ENCODE results near the gene DYRK1B. TPM values are rescaled to one million over a fixed set of nuclear protein-coding genes. Genes with fewer than 3 reads are reported as not detected.

Gene DYRK1B
- total RNA-seq, 1 donor from 2014 or later, result 90.7 TPM

DNA sequence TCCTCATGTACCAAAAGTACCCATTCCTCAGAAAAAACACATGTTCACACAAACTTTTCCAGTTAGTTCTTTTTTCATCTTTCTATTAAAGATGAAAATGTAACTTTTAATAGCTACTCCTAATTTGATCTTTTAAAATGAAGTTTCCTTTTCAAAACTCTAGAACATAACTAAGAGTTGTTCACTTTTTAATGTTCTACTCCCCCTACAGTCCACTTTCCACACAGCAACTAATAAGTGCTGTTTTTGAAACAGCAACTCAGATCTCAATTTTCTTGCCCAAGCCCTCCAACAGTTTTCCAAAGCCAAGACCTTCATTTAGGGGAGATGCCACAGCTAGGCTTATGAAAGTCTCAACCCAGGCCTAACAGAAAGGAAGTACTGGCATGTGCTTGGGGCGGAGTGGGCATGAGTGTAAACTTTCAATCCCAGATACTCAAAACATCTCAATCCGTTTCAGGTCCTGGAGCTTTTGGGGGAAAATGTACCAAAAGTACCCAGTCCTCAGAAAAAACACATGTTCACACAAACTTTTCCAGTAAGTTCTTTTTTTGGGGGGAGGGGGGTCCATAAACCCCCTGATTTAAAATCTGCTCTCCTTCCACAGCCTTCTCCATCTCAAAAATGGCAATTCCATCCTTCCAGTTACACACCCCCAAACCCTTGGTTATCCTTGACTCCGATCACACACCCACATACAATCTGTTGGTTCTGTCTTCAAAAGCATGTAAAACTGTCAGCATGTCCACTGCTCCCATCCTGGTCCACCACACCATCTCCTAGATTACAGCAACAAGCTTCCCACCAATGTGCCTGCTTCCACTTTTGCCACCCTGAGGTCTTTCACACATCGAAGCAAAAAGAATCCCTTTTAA, 10.2 kb upstream of the DYRK1B start:
- H3K4me3 Mint-ChIP-seq (ENCODE audit: low read depth), result peak overlapping the region; percentile 92
- H3K36me3 Mint-ChIP-seq (ENCODE audit: insufficient read depth), result peaks cover 5% of the 10 kb centered on the region
- no peaks in the 10 kb centered on the region for H3K9me3 Mint-ChIP-seq (ENCODE audit: low read depth)
- H3K27ac Mint-ChIP-seq, result no peak overlapping the region
- no peak for DNase-seq (ENCODE audit: low spot score, unreplicated experiment)
- H3K27me3 Mint-ChIP-seq, result peaks cover 1% of the 10 kb centered on the region
- TF ChIP-seq, protein P1, sequence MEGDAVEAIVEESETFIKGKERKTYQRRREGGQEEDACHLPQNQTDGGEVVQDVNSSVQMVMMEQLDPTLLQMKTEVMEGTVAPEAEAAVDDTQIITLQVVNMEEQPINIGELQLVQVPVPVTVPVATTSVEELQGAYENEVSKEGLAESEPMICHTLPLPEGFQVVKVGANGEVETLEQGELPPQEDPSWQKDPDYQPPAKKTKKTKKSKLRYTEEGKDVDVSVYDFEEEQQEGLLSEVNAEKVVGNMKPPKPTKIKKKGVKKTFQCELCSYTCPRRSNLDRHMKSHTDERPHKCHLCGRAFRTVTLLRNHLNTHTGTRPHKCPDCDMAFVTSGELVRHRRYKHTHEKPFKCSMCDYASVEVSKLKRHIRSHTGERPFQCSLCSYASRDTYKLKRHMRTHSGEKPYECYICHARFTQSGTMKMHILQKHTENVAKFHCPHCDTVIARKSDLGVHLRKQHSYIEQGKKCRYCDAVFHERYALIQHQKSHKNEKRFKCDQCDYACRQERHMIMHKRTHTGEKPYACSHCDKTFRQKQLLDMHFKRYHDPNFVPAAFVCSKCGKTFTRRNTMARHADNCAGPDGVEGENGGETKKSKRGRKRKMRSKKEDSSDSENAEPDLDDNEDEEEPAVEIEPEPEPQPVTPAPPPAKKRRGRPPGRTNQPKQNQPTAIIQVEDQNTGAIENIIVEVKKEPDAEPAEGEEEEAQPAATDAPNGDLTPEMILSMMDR (IDR thresholded peaks at IDR 0.05; ENCODE audit: unreplicated experiment), result peak; percentile 72
- peaks cover 33% of the 10 kb centered on the region for H3K4me1 Mint-ChIP-seq (ENCODE audit: low read depth)

DNA sequence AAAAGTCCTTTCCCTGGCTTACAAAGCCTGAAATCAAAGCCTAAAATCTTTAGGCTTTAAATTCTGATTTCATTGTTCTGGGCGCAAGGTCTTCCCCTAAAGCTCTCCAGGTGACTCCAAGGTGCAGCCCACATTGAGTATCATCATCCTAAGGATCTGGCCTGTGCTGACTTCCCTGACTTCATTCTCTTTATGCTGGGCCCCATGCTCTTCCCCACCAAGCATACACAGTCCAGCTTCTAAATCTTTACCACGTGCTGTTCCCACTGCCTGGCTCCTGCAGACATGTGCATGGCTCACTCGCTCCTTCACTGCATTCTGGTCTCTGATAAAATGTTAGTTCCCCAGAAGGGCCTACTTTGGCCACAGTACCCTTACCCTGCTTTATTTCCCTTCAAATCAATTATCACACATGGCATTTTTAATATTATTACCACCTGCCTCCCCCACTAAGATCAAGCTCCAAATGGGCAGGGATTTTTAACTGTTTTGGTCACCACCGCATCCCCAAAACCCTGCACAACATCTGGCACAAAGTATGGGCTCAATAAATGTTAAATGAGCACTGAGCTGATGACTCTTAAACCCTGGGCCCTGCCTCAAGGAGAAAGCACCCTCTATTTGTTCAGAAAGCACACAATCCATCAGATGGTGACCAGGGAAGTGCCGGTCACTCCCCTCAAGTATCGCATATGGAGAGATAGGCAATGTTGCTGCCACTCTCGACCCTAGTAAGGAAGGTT, 8.9 kb upstream of the DYRK1B start:
- Mint-ChIP-seq H3K27ac (no peak overlapping the region), H3K4me3 (ENCODE audit: low read depth) (no peak overlapping the region), H3K27me3 (no peaks in the 10 kb centered on the region), H3K4me1 (ENCODE audit: low read depth) (peaks cover 33% of the 10 kb centered on the region), H3K9me3 (ENCODE audit: low read depth) (no peaks in the 10 kb centered on the region), H3K36me3 (ENCODE audit: insufficient read depth) (peaks cover 8% of the 10 kb centered on the region)
- TF ChIP-seq, protein P1 (IDR thresholded peaks at IDR 0.05; ENCODE audit: unreplicated experiment), result no peak
- DNase-seq (ENCODE audit: low spot score, unreplicated experiment), result no peak

DNA sequence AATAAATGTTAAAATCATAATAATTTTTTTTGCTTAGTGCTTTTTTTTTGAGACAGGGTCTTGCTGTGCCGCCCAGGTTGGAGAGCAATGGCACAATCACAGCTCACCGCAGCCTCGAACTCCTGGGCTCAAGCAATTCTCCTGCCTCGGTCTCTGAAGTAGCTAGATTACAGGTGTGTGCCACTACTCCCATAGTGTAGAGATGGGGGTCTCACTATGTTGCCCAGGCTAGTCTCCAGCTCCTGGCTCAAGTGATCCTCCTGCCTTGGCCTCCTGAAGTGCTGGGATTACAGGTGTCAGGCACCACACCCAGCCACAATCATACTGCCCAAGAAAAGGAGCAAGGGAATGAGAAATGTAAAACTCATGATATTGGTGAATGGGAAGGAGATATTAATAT, 7.1 kb upstream of the DYRK1B start:
- Mint-ChIP-seq H3K9me3 (ENCODE audit: low read depth) (no peaks in the 10 kb centered on the region), H3K4me1 (ENCODE audit: low read depth) (peaks cover 23% of the 10 kb centered on the region), H3K4me3 (ENCODE audit: low read depth) (no peak overlapping the region), H3K27ac (no peak overlapping the region), H3K27me3 (no peaks in the 10 kb centered on the region), H3K36me3 (ENCODE audit: insufficient read depth) (peaks cover 13% of the 10 kb centered on the region)
- TF ChIP-seq, protein P1 (IDR thresholded peaks at IDR 0.05; ENCODE audit: unreplicated experiment), result no peak
- no peak for DNase-seq (ENCODE audit: low spot score, unreplicated experiment)

DNA sequence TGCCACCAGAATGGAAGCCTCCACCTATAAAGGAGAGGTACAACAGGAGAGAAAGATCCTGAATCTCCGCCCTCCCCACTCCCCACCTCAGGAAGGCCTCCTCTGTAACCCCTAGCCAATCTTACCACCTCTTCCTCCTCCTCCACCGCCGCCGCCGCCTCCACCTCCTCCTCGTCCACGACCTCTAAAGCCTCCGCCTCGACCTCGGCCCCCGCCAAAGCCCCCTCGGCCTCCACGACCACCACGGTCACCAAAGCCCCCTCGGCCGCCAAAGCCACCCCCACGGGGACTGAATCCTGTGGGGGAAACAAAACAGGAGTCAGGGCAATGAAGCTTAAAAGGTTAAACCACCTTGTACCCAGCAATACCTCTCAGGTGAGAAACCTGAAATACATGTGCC, 6.5 kb upstream of the DYRK1B start:
- peaks cover 13% of the 10 kb centered on the region for H3K36me3 Mint-ChIP-seq (ENCODE audit: insufficient read depth)
- H3K4me1 Mint-ChIP-seq (ENCODE audit: low read depth), result peaks cover 20% of the 10 kb centered on the region
- no peak for DNase-seq (ENCODE audit: low spot score, unreplicated experiment)
- peak overlapping the region; percentile 15 for H3K27ac Mint-ChIP-seq
- H3K9me3 Mint-ChIP-seq (ENCODE audit: low read depth), result no peaks in the 10 kb centered on the region
- no peak overlapping the region for H3K4me3 Mint-ChIP-seq (ENCODE audit: low read depth)
- TF ChIP-seq, protein P1 (IDR thresholded peaks at IDR 0.05; ENCODE audit: unreplicated experiment), result no peak
- no peaks in the 10 kb centered on the region for H3K27me3 Mint-ChIP-seq

DNA sequence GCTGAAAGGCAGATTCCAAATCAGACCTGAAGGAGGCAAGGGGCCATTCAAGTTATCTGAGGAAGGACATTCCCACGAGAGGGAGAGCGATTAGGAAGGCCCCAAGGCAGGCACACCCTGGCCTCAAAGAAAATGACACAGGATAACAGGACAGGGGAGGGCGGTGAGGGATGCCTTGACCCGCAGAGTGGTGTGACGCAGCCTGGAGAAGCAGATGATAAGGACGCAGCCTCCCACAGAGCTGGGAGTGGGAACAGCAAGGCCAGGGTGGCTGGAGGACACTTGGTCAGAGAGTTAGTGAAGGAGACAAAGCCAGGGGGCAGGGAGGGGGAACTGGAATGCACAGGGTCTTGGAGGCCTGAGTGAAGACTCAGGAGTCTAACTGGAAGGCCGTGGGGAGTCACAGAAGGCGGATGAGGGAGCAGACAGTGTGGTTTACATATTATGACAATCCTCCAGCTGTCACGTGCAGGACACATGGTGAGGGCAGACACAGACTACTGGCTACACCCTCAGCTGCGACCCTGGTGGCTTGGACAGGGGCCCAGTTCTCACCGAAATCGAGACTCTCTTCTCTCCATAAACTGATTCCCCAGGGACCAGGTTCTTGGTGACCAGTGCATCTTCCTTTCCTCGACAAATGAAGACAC, 5.8 kb upstream of the DYRK1B start:
- Mint-ChIP-seq H3K4me1 (ENCODE audit: low read depth) (peaks cover 14% of the 10 kb centered on the region), H3K9me3 (ENCODE audit: low read depth) (no peaks in the 10 kb centered on the region), H3K36me3 (ENCODE audit: insufficient read depth) (peaks cover 13% of the 10 kb centered on the region), H3K4me3 (ENCODE audit: low read depth) (no peak overlapping the region), H3K27me3 (no peaks in the 10 kb centered on the region), H3K27ac (peak overlapping the region; percentile 62)
- DNase-seq (ENCODE audit: low spot score, unreplicated experiment), result no peak
- TF ChIP-seq, protein P1 (IDR thresholded peaks at IDR 0.05; ENCODE audit: unreplicated experiment), result no peak
